SK-N-SH (cell line): ENCODE measurements around the gene CSNK2B. TPM values are rescaled to one million over a fixed set of nuclear protein-coding genes. Genes with fewer than 3 reads are reported as not detected.

ENCODE experiments used
- CTCF ChIA-PET: fragments of 300-600, 350-600 bp; formaldehyde crosslinking; extraction: SDS; loops from one replicate; lab custom pipeline; 2021; lab: Yijun Ruan, JAX
- POLR2A ChIA-PET: fragments of 350-600 bp; sonication (Branson Sonifier 250); formaldehyde crosslinking; extraction: SDS; loops from one replicate; lab custom pipeline; 2020; ENCODE audit warnings: antibody characterized with exemption, inconsistent platforms; lab: Yijun Ruan, JAX
- DNase-seq: peaks from one replicate; pipeline ENCODE4 v3.0.0; 2012
- H2AFZ ChIP-seq: fragments of 200-600 bp; sonication (generic); 2 replicates; pipeline ENCODE4 v1.8.1; 2016; ENCODE audit warnings: antibody characterized with exemption, mild to moderate bottlenecking, low read depth
- H3F3A ChIP-seq: fragments of 200-600 bp; sonication (generic); replicated peaks from 2 replicates; pipeline ENCODE3; 2016; ENCODE audit warnings: antibody characterized with exemption, mild to moderate bottlenecking; ENCODE audit not compliant: insufficient read depth
- H3K27ac ChIP-seq, 2 experiments: fragments of 200-500 bp in 1 of 2; fragments of 200-600 bp in 1 of 2; sonication (Bioruptor generic) in 1 of 2; sonication (generic), shearing (Covaris generic) in 1 of 2; 2 replicates each; pipeline versions ENCODE4 v1.5.1 to v1.6.1; 2014 to 2016; ENCODE audit warnings: low read depth in 2 of 2, inconsistent platforms in 1 of 2, low read length in 1 of 2, mild to moderate bottlenecking in 1 of 2, mixed read lengths in 1 of 2
- H3K27me3 ChIP-seq: fragments of 200-600 bp; sonication (generic), shearing (Covaris generic); 2 replicates; pipeline ENCODE4 v1.6.1; 2016; ENCODE audit warnings: mixed run types; ENCODE audit not compliant: insufficient read depth
- H3K36me3 ChIP-seq, 2 experiments: fragments of 200-500 bp in 1 of 2; fragments of 200-600 bp in 1 of 2; sonication (Bioruptor generic) in 1 of 2; sonication (generic) in 1 of 2; replicated peaks in 1 of 2; 2 replicates each; pipeline versions ENCODE3 to v1.5.1; 2014 to 2016; ENCODE audit warnings: low read length in 1 of 2, mild to moderate bottlenecking in 1 of 2; ENCODE audit not compliant: insufficient read depth in 2 of 2, control insufficient read depth in 1 of 2
- H3K4me1 ChIP-seq, 2 experiments: fragments of 200-500 bp in 1 of 2; fragments of 200-600 bp in 1 of 2; sonication (Bioruptor generic) in 1 of 2; sonication (generic), shearing (Covaris generic) in 1 of 2; 2 replicates each; pipeline versions ENCODE4 v1.5.1 to v1.6.1; 2014 to 2016; ENCODE audit warnings: low read depth in 1 of 2, low read length in 1 of 2, mixed run types in 1 of 2; ENCODE audit not compliant: insufficient read depth in 2 of 2, control insufficient read depth in 1 of 2
- H3K4me2 ChIP-seq: fragments of 200-600 bp; sonication (generic), shearing (Covaris generic); 2 replicates; pipeline ENCODE4 v1.6.1; 2017; ENCODE audit warnings: mixed run types
- H3K4me3 ChIP-seq, 2 experiments: fragments of 200-500 bp in 1 of 2; fragments of 200-600 bp in 1 of 2; sonication (Bioruptor generic) in 1 of 2; sonication (generic), shearing (Covaris generic) in 1 of 2; 2 replicates each; pipeline versions ENCODE4 v1.5.1 to v1.8.1; 2014 to 2016; ENCODE audit warnings: low read depth in 2 of 2, inconsistent platforms in 1 of 2, low read length in 1 of 2, mild to moderate bottlenecking in 1 of 2, mixed read lengths in 1 of 2, moderate library complexity in 1 of 2
- H3K79me2 ChIP-seq: fragments of 200-600 bp; sonication (generic); 2 replicates; pipeline ENCODE4 v1.8.1; 2017; ENCODE audit warnings: mild to moderate bottlenecking; ENCODE audit not compliant: insufficient read depth
- H3K9ac ChIP-seq: fragments of 200-600 bp; sonication (generic); 2 replicates; pipeline ENCODE4 v1.6.1; 2017; ENCODE audit warnings: mixed run types
- H3K9me2 ChIP-seq: fragments of 200-600 bp; sonication (generic); 2 replicates; pipeline ENCODE4 v1.6.1; 2017; ENCODE audit warnings: mixed run types
- H3K9me3 ChIP-seq: fragments of 200-600 bp; sonication (generic); 2 replicates; pipeline ENCODE4 v1.6.1; 2017; ENCODE audit warnings: mixed run types, mild to moderate bottlenecking, moderate library complexity
- H4K20me1 ChIP-seq: fragments of 200-600 bp; sonication (generic); 2 replicates; pipeline ENCODE4 v1.6.1; 2017; ENCODE audit warnings: mild to moderate bottlenecking, mixed run types; ENCODE audit not compliant: insufficient read depth
- CHD2 ChIP-seq: fragments of 150-350 bp; IDR thresholded peaks from 2 replicates; pipeline ENCODE4 v1.6.1; 2018; ENCODE audit warnings: low read length; ENCODE audit not compliant: partially characterized antibody
- EP300 ChIP-seq, 2 experiments: IDR thresholded peaks; 2 replicates each; pipeline versions ENCODE4 v1.4.0 to v1.6.1; 2012; ENCODE audit warnings: borderline replicate concordance in 1 of 2, low read depth in 1 of 2, low read length in 1 of 2
- FOXJ3 ChIP-seq: sonication (generic); formaldehyde crosslinking; IDR thresholded peaks from 2 replicates; pipeline ENCODE4 v1.5.1; 2020; ENCODE audit warnings: mild to moderate bottlenecking, missing genetic modification reagents
- FOXM1 ChIP-seq: IDR thresholded peaks from 2 replicates; pipeline ENCODE4 v1.4.0; 2012; ENCODE audit warnings: low read depth, mild to moderate bottlenecking
- MXI1 ChIP-seq: IDR thresholded peaks from 2 replicates; pipeline ENCODE4 v1.6.1; 2012; ENCODE audit warnings: mild to moderate bottlenecking, low read depth, low read length, improper control_type of control experiment
- NFIC ChIP-seq: IDR thresholded peaks from 2 replicates; pipeline ENCODE4 v1.4.0; 2012; ENCODE audit warnings: borderline replicate concordance
- NRF1 ChIP-seq: IDR thresholded peaks from 2 replicates; pipeline ENCODE4 v1.6.1; 2012; ENCODE audit warnings: low read depth, mild to moderate bottlenecking, low read length
- POLR2AphosphoS5 ChIP-seq: IDR thresholded peaks from 2 replicates; pipeline ENCODE4 v1.6.1; 2012; ENCODE audit warnings: low read depth, low read length
- RAD21 ChIP-seq: IDR thresholded peaks from 2 replicates; pipeline ENCODE4 v1.6.1; 2012; ENCODE audit warnings: mild to moderate bottlenecking, low read length
- RFX5 ChIP-seq: IDR thresholded peaks from 2 replicates; pipeline ENCODE4 v1.6.1; 2012; ENCODE audit warnings: mild to moderate bottlenecking, improper control_type of control experiment, low read length
- SIN3A ChIP-seq: IDR thresholded peaks from 2 replicates; pipeline ENCODE4 v1.6.1; 2012; ENCODE audit warnings: low read depth, mild to moderate bottlenecking, low read length, moderate library complexity, borderline replicate concordance
- SMC3 ChIP-seq: IDR thresholded peaks from 2 replicates; pipeline ENCODE4 v1.6.1; 2012; ENCODE audit warnings: low read depth, low read length, improper control_type of control experiment
- TAF1 ChIP-seq: IDR thresholded peaks from 2 replicates; pipeline ENCODE4 v1.6.1; 2012; ENCODE audit warnings: low read depth, mild to moderate bottlenecking, low read length, moderate library complexity, borderline replicate concordance
- TCF12 ChIP-seq: IDR thresholded peaks from 2 replicates; pipeline ENCODE4 v1.4.0; 2012
- WGBS: methylation state at CpG from one replicate; pipeline ENCODE4 v1.1.6; 2017; ENCODE audit warnings: low lambda C conversion rate; 5-methylcytosine and 5-hydroxymethylcytosine counted together
- polyA plus RNA-seq, 3 experiments: library from polyadenylated mRNA; depleted of rRNA; stranded (reverse); fragments of >200 nt; gene quantifications; 2 replicates each; pipeline ENCODE4 v1.2.3, GENCODE V29; 2012
- TF ChIP-seq, protein P1 (sequence below): IDR thresholded peaks from 2 replicates; pipeline ENCODE4; 2012
- TF ChIP-seq, protein P2 (sequence below): IDR thresholded peaks from 2 replicates; pipeline ENCODE4 v1.4.0; 2012; ENCODE audit warnings: low read depth, borderline replicate concordance
- TF ChIP-seq, protein P3 (sequence below): IDR thresholded peaks from 2 replicates; pipeline ENCODE4 v1.6.1; 2012; ENCODE audit warnings: mild to moderate bottlenecking, low read depth, low read length, moderate library complexity
- TF ChIP-seq, protein P4 (sequence below): IDR thresholded peaks from 2 replicates; pipeline ENCODE4 v1.4.0; 2012; ENCODE audit warnings: low read depth

CSNK2B gene
- polyA plus RNA-seq, 1 of the 3 experiments (the other 2 are of a cell fraction): 101 TPM

DNA sequence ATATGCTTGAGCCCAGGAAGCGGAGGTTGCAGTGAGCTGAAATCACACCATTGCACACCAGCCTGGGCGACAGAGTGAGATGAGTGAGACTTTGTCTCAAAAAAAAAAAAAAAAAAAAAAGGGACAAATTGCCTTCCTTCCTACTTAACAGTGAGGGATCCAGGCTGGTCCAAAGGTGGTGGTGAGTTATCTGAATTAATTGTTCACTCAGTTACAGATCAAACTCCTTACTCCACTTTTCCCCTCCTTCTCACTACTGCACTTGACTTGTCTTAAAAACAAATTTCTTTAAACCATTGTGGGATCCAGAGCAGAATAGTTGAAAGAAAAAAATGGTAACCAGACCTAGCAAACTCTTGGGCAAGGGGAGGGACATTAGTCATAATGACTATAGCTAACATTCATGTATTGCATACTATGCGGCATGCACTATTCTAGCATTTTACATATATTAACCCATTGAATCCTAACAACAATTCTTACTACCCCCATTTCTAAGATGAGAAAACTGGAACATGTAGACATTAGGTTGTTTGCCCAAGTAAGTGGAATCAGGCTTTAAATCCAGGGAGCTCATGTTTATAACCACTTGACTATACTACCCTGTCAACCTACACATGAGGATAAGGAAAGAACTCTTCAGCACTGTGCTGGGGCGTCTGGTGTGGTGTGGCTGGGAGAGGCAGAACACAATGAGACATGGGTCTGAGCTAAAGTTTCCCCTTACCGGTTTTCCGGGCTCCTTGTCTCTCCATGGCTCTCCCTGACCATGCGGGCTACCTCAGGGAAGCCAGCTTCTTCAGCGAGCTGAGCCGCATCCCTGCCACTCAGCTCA lies 2.5 kb upstream of the CSNK2B start:
- H3K27ac ChIP-seq: peak overlapping the region; percentile 87 to 92
- POLR2A ChIA-PET: interaction anchor here (1.1 to 1.9 kb wide), 2 partner anchors 11 to 25 kb away, joined by 4 to 10 read pairs; partner anchors contain the start of gene BAG6
- peak overlapping the region; percentile 77; the same call in 1 of the 2 replicates for H3K9ac ChIP-seq

DNA sequence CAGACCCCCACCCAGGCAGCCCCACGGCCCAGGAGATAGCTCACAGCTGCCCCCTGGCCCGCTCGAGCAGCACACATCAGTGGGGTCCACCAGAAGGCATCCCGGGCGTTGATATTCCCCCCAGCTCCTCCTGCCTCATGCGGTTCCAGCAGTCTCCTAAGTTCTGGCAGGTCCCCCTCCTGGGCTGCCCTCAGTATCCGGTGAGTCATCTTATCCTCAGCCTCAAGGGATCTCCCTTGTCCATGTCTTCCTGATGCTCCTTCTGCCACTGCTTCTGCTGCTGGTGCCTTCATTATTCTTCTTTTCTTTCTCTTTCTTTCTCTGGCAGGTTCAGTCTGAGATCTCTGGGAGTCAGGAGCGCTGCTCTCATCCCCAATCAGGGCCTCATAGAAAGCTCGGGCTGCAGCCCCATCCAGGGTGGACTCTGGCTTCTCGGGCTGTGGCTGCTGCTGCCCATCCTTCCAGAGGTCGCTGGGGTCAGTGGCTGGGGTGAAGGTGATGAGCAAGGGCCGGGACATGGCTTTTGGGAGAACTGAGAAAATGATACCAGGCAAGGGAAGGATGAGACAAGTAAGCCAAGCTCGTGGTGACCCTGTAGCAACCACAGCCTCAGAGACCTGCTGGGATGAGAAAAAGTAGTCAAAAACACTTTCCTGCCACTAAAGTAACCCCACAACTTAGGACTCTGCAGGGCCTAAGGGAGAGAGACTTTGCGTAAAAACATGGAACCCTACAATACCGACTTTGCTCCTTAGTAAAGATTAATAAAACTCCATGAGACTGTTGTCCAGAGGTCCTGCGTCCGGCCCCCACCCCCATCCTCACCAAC lies 1.7 kb upstream of the CSNK2B start:
- H3K9ac ChIP-seq: peak overlapping the region; percentile 77
- H3K27me3 ChIP-seq: no peaks in the 10 kb centered on the region
- H3K79me2 ChIP-seq: peaks cover 81% of the 10 kb centered on the region
- peak overlapping the region; percentile 97 for H3K4me2 ChIP-seq
- H3K9me2 ChIP-seq: no peaks in the 10 kb centered on the region
- H3F3A ChIP-seq: peaks cover 27% of the 10 kb centered on the region
- WGBS: 8% methylated on average over 16 of the region's 17 CpGs
- H3K4me1 ChIP-seq: peaks cover 22 to 26% of the 10 kb centered on the region in 2 experiments; a peak in 3 of 4 replicates
- peaks cover 32 to 38% of the 10 kb centered on the region in 2 experiments for H3K36me3 ChIP-seq
- CTCF ChIA-PET: interaction anchor here (0.6 to 2.8 kb wide), 13 partner anchors 9 to 166 kb away, joined by 3 to 10 read pairs (median 3); partner anchors contain the start of genes APOM, ATP6V1G2, BAG6 and LY6G5C
- no peaks in the 10 kb centered on the region for H3K9me3 ChIP-seq
- peak overlapping the region; percentile 87 to 92 for H3K27ac ChIP-seq
- H4K20me1 ChIP-seq: peaks cover 4% of the 10 kb centered on the region; the same call in 1 of the 2 replicates
- peak overlapping the region; percentile 86 to 89 for H3K4me3 ChIP-seq
- POLR2A ChIA-PET: interaction anchor here (0.8 to 1.9 kb wide), 7 partner anchors 11 to 199 kb away, joined by 3 to 20 read pairs (median 4); partner anchors contain the start of genes BAG6, LSM2 and NEU1
- DNase-seq: no peak
- H2AFZ ChIP-seq: peak overlapping the region; percentile 43; the same call in 1 of the 2 replicates
- no peak for TF ChIP-seq RAD21
- TF ChIP-seq TAF1: no peak
- no peak for TF ChIP-seq SMC3
- TF ChIP-seq, protein P1, sequence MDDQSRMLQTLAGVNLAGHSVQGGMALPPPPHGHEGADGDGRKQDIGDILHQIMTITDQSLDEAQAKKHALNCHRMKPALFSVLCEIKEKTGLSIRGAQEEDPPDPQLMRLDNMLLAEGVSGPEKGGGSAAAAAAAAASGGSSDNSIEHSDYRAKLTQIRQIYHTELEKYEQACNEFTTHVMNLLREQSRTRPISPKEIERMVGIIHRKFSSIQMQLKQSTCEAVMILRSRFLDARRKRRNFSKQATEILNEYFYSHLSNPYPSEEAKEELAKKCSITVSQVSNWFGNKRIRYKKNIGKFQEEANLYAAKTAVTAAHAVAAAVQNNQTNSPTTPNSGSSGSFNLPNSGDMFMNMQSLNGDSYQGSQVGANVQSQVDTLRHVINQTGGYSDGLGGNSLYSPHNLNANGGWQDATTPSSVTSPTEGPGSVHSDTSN: 0 out of 2 replicates have a peak, but pooled peaks have one; percentile 8
- TF ChIP-seq, protein P2, sequence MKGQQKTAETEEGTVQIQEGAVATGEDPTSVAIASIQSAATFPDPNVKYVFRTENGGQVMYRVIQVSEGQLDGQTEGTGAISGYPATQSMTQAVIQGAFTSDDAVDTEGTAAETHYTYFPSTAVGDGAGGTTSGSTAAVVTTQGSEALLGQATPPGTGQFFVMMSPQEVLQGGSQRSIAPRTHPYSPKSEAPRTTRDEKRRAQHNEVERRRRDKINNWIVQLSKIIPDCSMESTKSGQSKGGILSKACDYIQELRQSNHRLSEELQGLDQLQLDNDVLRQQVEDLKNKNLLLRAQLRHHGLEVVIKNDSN: no peak
- TF ChIP-seq MXI1: no peak; the same call in 1 of the 2 replicates
- TF ChIP-seq, protein P3, sequence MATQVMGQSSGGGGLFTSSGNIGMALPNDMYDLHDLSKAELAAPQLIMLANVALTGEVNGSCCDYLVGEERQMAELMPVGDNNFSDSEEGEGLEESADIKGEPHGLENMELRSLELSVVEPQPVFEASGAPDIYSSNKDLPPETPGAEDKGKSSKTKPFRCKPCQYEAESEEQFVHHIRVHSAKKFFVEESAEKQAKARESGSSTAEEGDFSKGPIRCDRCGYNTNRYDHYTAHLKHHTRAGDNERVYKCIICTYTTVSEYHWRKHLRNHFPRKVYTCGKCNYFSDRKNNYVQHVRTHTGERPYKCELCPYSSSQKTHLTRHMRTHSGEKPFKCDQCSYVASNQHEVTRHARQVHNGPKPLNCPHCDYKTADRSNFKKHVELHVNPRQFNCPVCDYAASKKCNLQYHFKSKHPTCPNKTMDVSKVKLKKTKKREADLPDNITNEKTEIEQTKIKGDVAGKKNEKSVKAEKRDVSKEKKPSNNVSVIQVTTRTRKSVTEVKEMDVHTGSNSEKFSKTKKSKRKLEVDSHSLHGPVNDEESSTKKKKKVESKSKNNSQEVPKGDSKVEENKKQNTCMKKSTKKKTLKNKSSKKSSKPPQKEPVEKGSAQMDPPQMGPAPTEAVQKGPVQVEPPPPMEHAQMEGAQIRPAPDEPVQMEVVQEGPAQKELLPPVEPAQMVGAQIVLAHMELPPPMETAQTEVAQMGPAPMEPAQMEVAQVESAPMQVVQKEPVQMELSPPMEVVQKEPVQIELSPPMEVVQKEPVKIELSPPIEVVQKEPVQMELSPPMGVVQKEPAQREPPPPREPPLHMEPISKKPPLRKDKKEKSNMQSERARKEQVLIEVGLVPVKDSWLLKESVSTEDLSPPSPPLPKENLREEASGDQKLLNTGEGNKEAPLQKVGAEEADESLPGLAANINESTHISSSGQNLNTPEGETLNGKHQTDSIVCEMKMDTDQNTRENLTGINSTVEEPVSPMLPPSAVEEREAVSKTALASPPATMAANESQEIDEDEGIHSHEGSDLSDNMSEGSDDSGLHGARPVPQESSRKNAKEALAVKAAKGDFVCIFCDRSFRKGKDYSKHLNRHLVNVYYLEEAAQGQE: no peak
- no peak for TF ChIP-seq NFIC

More for the DNA sequence above, 2.5 kb upstream of the CSNK2B start:
- H2AFZ ChIP-seq: no peak overlapping the region
- peaks cover 81% of the 10 kb centered on the region for H3K79me2 ChIP-seq
- peak overlapping the region; percentile 86 to 89 for H3K4me3 ChIP-seq
- 62% methylated on average over 4 of the region's 9 CpGs for WGBS
- H3K36me3 ChIP-seq: peaks cover 24 to 30% of the 10 kb centered on the region in 2 experiments
- CTCF ChIA-PET: interaction anchor here (0.6 to 2.8 kb wide), 9 partner anchors 10 to 167 kb away, joined by 3 to 10 read pairs (median 3); partner anchors contain the start of genes ATP6V1G2 and LY6G5C
- no peaks in the 10 kb centered on the region for H3K27me3 ChIP-seq
- H3K9me2 ChIP-seq: no peaks in the 10 kb centered on the region
- H3K9me3 ChIP-seq: no peaks in the 10 kb centered on the region
- peak overlapping the region; percentile 97 for H3K4me2 ChIP-seq
- peaks cover 27% of the 10 kb centered on the region for H3F3A ChIP-seq
- H3K4me1 ChIP-seq: peaks cover 25 to 34% of the 10 kb centered on the region in 2 experiments; a peak in 3 of 4 replicates
- peaks cover 8% of the 10 kb centered on the region; the same call in 1 of the 2 replicates for H4K20me1 ChIP-seq
- DNase-seq: no peak
- TF ChIP-seq, protein P4, sequence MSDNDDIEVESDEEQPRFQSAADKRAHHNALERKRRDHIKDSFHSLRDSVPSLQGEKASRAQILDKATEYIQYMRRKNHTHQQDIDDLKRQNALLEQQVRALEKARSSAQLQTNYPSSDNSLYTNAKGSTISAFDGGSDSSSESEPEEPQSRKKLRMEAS: no peak; the same call in 1 of the 2 replicates
- no peak for TF ChIP-seq TCF12
- no peak for TF ChIP-seq CHD2
- TF ChIP-seq POLR2AphosphoS5: no peak
- no peak for TF ChIP-seq TAF1
- TF ChIP-seq NRF1: no peak
- TF ChIP-seq MXI1: no peak
- TF ChIP-seq FOXM1: no peak
- TF ChIP-seq FOXJ3: no peak
- TF ChIP-seq SIN3A: no peak
- TF ChIP-seq, protein P2: no peak
- no peak for TF ChIP-seq RFX5
- no peak for TF ChIP-seq NFIC
- no peak for TF ChIP-seq EP300 (IDR thresholded peaks at IDR 0.05; ENCODE audit: borderline replicate concordance in 1 of 2, low read depth in 1 of 2, low read length in 1 of 2)
- no peak for TF ChIP-seq RAD21
- TF ChIP-seq, all 33 proteins: peak for 0
